ENCODE results near the gene DNER.

The DNER gene

GRCh38 chr2:229611360-229611759 is 103.0 kb downstream of the DNER start:
- Histone ChIP-seq H3K27ac (replicated peaks) (no peak overlapping the region), H3K27me3 (ENCODE audit: insufficient read depth, poor library complexity, severe bottlenecking) (no peaks in the 10 kb centered on the region), H3K4me3 (replicated peaks; ENCODE audit: insufficient read depth, low read length) (no peak overlapping the region)
- no peak for DNase-seq (ENCODE audit: low read depth in 1 of 2, low spot score in 1 of 2)
- TF ChIP-seq SPI1 (IDR thresholded peaks at IDR 0.05; ENCODE audit: borderline replicate concordance, low read depth) (no peak), REST (IDR thresholded peaks at IDR 0.05; ENCODE audit: insufficient replicate concordance, low read depth) (no peak), GABPA (IDR thresholded peaks at IDR 0.05; ENCODE audit: low read depth) (no peak)
- TF ChIP-seq, protein P1, sequence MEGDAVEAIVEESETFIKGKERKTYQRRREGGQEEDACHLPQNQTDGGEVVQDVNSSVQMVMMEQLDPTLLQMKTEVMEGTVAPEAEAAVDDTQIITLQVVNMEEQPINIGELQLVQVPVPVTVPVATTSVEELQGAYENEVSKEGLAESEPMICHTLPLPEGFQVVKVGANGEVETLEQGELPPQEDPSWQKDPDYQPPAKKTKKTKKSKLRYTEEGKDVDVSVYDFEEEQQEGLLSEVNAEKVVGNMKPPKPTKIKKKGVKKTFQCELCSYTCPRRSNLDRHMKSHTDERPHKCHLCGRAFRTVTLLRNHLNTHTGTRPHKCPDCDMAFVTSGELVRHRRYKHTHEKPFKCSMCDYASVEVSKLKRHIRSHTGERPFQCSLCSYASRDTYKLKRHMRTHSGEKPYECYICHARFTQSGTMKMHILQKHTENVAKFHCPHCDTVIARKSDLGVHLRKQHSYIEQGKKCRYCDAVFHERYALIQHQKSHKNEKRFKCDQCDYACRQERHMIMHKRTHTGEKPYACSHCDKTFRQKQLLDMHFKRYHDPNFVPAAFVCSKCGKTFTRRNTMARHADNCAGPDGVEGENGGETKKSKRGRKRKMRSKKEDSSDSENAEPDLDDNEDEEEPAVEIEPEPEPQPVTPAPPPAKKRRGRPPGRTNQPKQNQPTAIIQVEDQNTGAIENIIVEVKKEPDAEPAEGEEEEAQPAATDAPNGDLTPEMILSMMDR (IDR thresholded peaks at IDR 0.05; ENCODE audit: insufficient read depth, low read length), result no peak

GRCh38 chr2:229610872-229611271 is 103.5 kb downstream of the DNER start:
- Histone ChIP-seq H3K4me3 (replicated peaks; ENCODE audit: insufficient read depth, low read length) (no peak overlapping the region), H3K27me3 (ENCODE audit: insufficient read depth, poor library complexity, severe bottlenecking) (no peaks in the 10 kb centered on the region), H3K27ac (replicated peaks) (no peak overlapping the region)
- TF ChIP-seq, protein P1 (IDR thresholded peaks at IDR 0.05; ENCODE audit: insufficient read depth, low read length), result no peak
- no peak for TF ChIP-seq POLR2AphosphoS5 (IDR thresholded peaks at IDR 0.05; ENCODE audit: low read depth)
- TF ChIP-seq SPI1 (IDR thresholded peaks at IDR 0.05; ENCODE audit: borderline replicate concordance, low read depth), result no peak
- TF ChIP-seq REST (IDR thresholded peaks at IDR 0.05; ENCODE audit: insufficient replicate concordance, low read depth), result no peak
- TF ChIP-seq GABPA (IDR thresholded peaks at IDR 0.05; ENCODE audit: low read depth), result no peak
- no peak for DNase-seq (ENCODE audit: low read depth in 1 of 2, low spot score in 1 of 2)

DNA sequence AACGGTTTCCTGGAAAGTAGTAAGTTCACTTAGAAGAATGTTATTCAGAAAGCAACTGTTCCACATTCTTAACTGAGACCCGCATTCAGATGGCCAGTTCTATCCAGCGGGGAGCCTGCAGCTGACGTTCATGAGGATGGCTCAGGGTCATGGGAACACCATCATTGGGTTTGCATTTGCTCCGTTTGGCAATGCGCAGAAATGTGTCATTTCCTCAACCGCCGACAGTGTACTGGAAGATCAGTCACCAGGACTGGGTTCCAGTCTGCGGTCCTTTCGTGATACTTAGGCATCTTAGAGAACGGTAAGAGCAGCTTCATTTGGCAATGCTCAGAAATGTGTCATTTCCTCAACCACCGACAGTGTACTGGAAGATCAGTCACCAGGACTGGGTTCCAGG is 104.0 kb downstream of the DNER start:
- Histone ChIP-seq H3K27me3 (ENCODE audit: insufficient read depth, poor library complexity, severe bottlenecking) (no peaks in the 10 kb centered on the region), H3K27ac (replicated peaks) (no peak overlapping the region), H3K4me3 (replicated peaks; ENCODE audit: insufficient read depth, low read length) (no peak overlapping the region)
- no peak for DNase-seq (ENCODE audit: low read depth in 1 of 2, low spot score in 1 of 2)
- TF ChIP-seq REST (IDR thresholded peaks at IDR 0.05; ENCODE audit: insufficient replicate concordance, low read depth) (no peak), GABPA (IDR thresholded peaks at IDR 0.05; ENCODE audit: low read depth) (no peak), POLR2AphosphoS5 (IDR thresholded peaks at IDR 0.05; ENCODE audit: low read depth) (no peak), SPI1 (IDR thresholded peaks at IDR 0.05; ENCODE audit: borderline replicate concordance, low read depth) (no peak)
- TF ChIP-seq, protein P1 (IDR thresholded peaks at IDR 0.05; ENCODE audit: insufficient read depth, low read length), result no peak
